ENCODE data around the gene SP2.

- TF ChIP-seq CTCF (IDR thresholded peaks at IDR 0.05) (no peak), POLR2A (IDR thresholded peaks at IDR 0.05) (no peak)
Measured at GRCh38 chr17:47962901-47963300, 66.9 kb downstream of the SP2 start.
